Endothelial cell of umbilical vein (primary cell): ENCODE results near the gene HPGDS. TPM values are rescaled to one million over a fixed set of nuclear protein-coding genes. Genes with fewer than 3 reads are reported as not detected.

Experiments used
- BruUV-seq: library from RNA; stranded (reverse); fragments of 400-500 nt; replicated peaks from 2 replicates; lab custom pipeline; 2021; lab: Mats Ljungman, UMichigan
- CTCF ChIA-PET: fragments of 300-600, 350-600 bp; sonication (Branson Sonifier 250); formaldehyde crosslinking; loops from one replicate; lab custom pipeline; 2021; ENCODE audit warnings: antibody characterized with exemption, inconsistent platforms; lab: Charles Lee
- POLR2A ChIA-PET: fragments of 300-600, 350-600 bp; sonication (Branson Sonifier 250); formaldehyde crosslinking; loops from one replicate; lab custom pipeline; 2021; ENCODE audit warnings: antibody characterized with exemption, inconsistent platforms; lab: Charles Lee
- DNase-seq: peaks from one replicate; pipeline ENCODE4 v3.0.0-alpha.2; 2011; ENCODE audit warnings: low read depth, low spot score
- FAIRE-seq: peaks from 2 replicates; lab custom pipeline; 2011; peaks lifted over from hg19 to GRCh38; lab: Jason Lieb, UNC
- H2AFZ ChIP-seq: 2 replicates; pipeline ENCODE4 v1.6.0; 2012; ENCODE audit warnings: low read depth, low read length, control low read depth, inconsistent platforms
- H3K27ac ChIP-seq: 2 replicates; pipeline ENCODE4 v1.5.1; 2011; ENCODE audit warnings: low read depth, mild to moderate bottlenecking, control low read depth, low read length, moderate library complexity; ENCODE audit not compliant: insufficient read depth
- H3K27me3 ChIP-seq, 2 experiments: 2 replicates each; pipeline versions ENCODE4 v1.6.0 to v1.6.1; 2011; ENCODE audit warnings: low read length in 2 of 2, mixed read lengths in 1 of 2; ENCODE audit not compliant: control insufficient read depth in 2 of 2, insufficient read depth in 2 of 2
- H3K36me3 ChIP-seq, 2 experiments: 2 replicates in 1 of 2; 3 replicates in 1 of 2; pipeline ENCODE4 v1.5.1; 2011; ENCODE audit warnings: low read length in 2 of 2, mild to moderate bottlenecking in 1 of 2, moderate library complexity in 1 of 2; ENCODE audit not compliant: control insufficient read depth in 2 of 2, insufficient read depth in 2 of 2; ENCODE audit errors: extremely low read depth in 1 of 2
- H3K4me1 ChIP-seq: 3 replicates; pipeline ENCODE4 v1.5.1; 2011; ENCODE audit warnings: mild to moderate bottlenecking, low read length; ENCODE audit not compliant: control insufficient read depth, insufficient read depth; ENCODE audit errors: extremely low read depth
- H3K4me2 ChIP-seq: 2 replicates; pipeline ENCODE4 v1.6.1; 2011; ENCODE audit warnings: low read length, control low read depth, mixed read lengths; ENCODE audit not compliant: insufficient read depth
- H3K4me3 ChIP-seq, 3 experiments: fragments of 200-600 bp in 1 of 3; sonication (generic), shearing (Covaris generic) in 1 of 3; replicated peaks in 1 of 3; 2 replicates each; pipeline ENCODE4 v1.5.1; 2011 to 2016; ENCODE audit warnings: control low read depth in 3 of 3, low read length in 3 of 3, mild to moderate bottlenecking in 2 of 3, inconsistent platforms in 1 of 3, low read depth in 1 of 3, moderate library complexity in 1 of 3; ENCODE audit not compliant: insufficient read depth in 1 of 3
- H3K79me2 ChIP-seq: 2 replicates; pipeline ENCODE4 v1.6.0; 2012; ENCODE audit warnings: low read length, inconsistent platforms; ENCODE audit not compliant: control insufficient read depth, insufficient read depth
- H3K9ac ChIP-seq: replicated peaks from 2 replicates; pipeline ENCODE3; 2011; ENCODE audit warnings: low read length, control low read depth; ENCODE audit not compliant: insufficient read depth; ENCODE audit errors: extremely low read depth
- H3K9me1 ChIP-seq: replicated peaks from 3 replicates; pipeline ENCODE4 v1.6.0; 2011; ENCODE audit warnings: mild to moderate bottlenecking, low read length; ENCODE audit not compliant: control insufficient read depth, insufficient read depth; ENCODE audit errors: extremely low read depth
- H3K9me3 ChIP-seq: replicated peaks from 2 replicates; pipeline ENCODE4 v1.5.1; 2012; ENCODE audit warnings: low read length, inconsistent platforms; ENCODE audit not compliant: control insufficient read depth, insufficient read depth
- H4K20me1 ChIP-seq: replicated peaks from 2 replicates; pipeline ENCODE3; 2011; ENCODE audit warnings: mild to moderate bottlenecking, low read length; ENCODE audit not compliant: control insufficient read depth, insufficient read depth; ENCODE audit errors: extremely low read depth
- CTCF ChIP-seq, 2 donors: IDR thresholded peaks; 1 replicate in 1 of 2; 2 replicates in 1 of 2; pipeline ENCODE4 v1.5.1; 2011; ENCODE audit warnings: low read length in 2 of 2, mild to moderate bottlenecking in 2 of 2, moderate library complexity in 2 of 2, control low read depth in 1 of 2, inconsistent platforms in 1 of 2, low read depth in 1 of 2; ENCODE audit not compliant: insufficient read depth in 1 of 2; ENCODE audit errors: extremely low read depth in 1 of 2
- EZH2 ChIP-seq: IDR thresholded peaks from 2 replicates; pipeline ENCODE4 v1.6.1; 2012; ENCODE audit warnings: borderline replicate concordance, low read depth, mild to moderate bottlenecking, moderate library complexity, low read length, inconsistent platforms; ENCODE audit not compliant: severe bottlenecking
- FOS ChIP-seq: IDR thresholded peaks from 2 replicates; pipeline ENCODE4 v1.6.1; 2011; ENCODE audit warnings: mild to moderate bottlenecking, low read length, moderate library complexity, borderline replicate concordance; ENCODE audit not compliant: insufficient read depth
- GATA2 ChIP-seq: IDR thresholded peaks from 2 replicates; pipeline ENCODE4 v1.7.0; 2011; ENCODE audit warnings: low read depth, mild to moderate bottlenecking, moderate library complexity, mixed read lengths, low read length; ENCODE audit not compliant: insufficient read length, insufficient read depth
- JUN ChIP-seq: IDR thresholded peaks from 2 replicates; pipeline ENCODE4 v1.6.1; 2011; ENCODE audit warnings: borderline replicate concordance, low read depth; ENCODE audit not compliant: insufficient read length, insufficient read depth
- MAX ChIP-seq: IDR thresholded peaks from 2 replicates; pipeline ENCODE4 v1.6.1; 2011; ENCODE audit not compliant: insufficient read depth, insufficient read length
- MYC ChIP-seq: IDR thresholded peaks from one replicate; pipeline ENCODE4 v1.6.1; 2011; ENCODE audit warnings: mild to moderate bottlenecking, low read depth, low read length
- POLR2A ChIP-seq: IDR thresholded peaks from 2 replicates; pipeline ENCODE4 v1.6.1; 2012; ENCODE audit warnings: low read depth, mild to moderate bottlenecking, control low read depth, low read length
- POLR2AphosphoS5 ChIP-seq: IDR thresholded peaks from 2 replicates; pipeline ENCODE4 v1.6.1; 2012; ENCODE audit warnings: low read depth, mild to moderate bottlenecking, control low read depth, low read length, moderate library complexity; ENCODE audit not compliant: insufficient read depth
- dilution Hi-C: fragments of 300-500 bp; cut with MboI; formaldehyde crosslinking; loops from one replicate; pipeline ENCODE4 v1.15.0; 2019; ENCODE audit warnings: low sequenced_read_pairs; ENCODE audit not compliant: extremely low pct_ligation_motif_present
- intact Hi-C: fragments of 100-400 bp; cut with micrococcal nuclease; formaldehyde crosslinking; loops from one replicate; pipeline ENCODE4 v1.10.0; 2022
- polyA plus RNA-seq, 4 experiments: library from polyadenylated mRNA; depleted of rRNA in 3 of 4; stranded (reverse) in 3 of 4; unstranded in 1 of 4; fragments of >200 nt; gene quantifications; 2 replicates each; pipeline versions ENCODE4 v1.2.1 to v1.2.3, GENCODE V29; 2011 to 2012; ENCODE audit warnings: missing spikeins in 1 of 4
- total RNA-seq: library from RNA; stranded (reverse); gene quantifications from 2 replicates; pipeline ENCODE4 v1.2.3, GENCODE V29; 2021

The HPGDS gene
- total and polyA plus RNA-seq, 2 donors (not counting 3 experiments of a cell fraction or from before 2014, with no cell fraction given): not detected

GRCh38 chr4:94339779-94340178, 2.9 kb downstream of the HPGDS start:
- no peak overlapping the region for H2AFZ ChIP-seq
- H3K9ac ChIP-seq: no peak overlapping the region
- DNase-seq (no peak), FAIRE-seq (no peak)
- H3K9me3 ChIP-seq: no peaks in the 10 kb centered on the region
- ChIA-PET POLR2A (no interaction called here), CTCF (interaction anchor here (0.9 to 2.6 kb wide), 7 partner anchors 10 to 91 kb away, joined by 3 to 8 read pairs (median 4); no protein-coding TSS in a partner anchor)
- intact Hi-C loops: loop anchor here (2.0 kb wide), 1 partner anchor 15 kb away; no protein-coding TSS in a partner anchor
- no peak for TF ChIP-seq POLR2A
- TF ChIP-seq MAX: no peak
- no peak for TF ChIP-seq CTCF (IDR thresholded peaks at IDR 0.05; ENCODE audit: extremely low read depth in 1 of 2, insufficient read depth in 1 of 2, low read depth in 1 of 2, low read length in 2 of 2)
- TF ChIP-seq FOS: no peak
- TF ChIP-seq EZH2: no peak
- TF ChIP-seq GATA2: no peak
- no peak for TF ChIP-seq POLR2AphosphoS5
- no peak for TF ChIP-seq MYC
- TF ChIP-seq JUN: no peak
- H3K36me3 ChIP-seq: no peaks in the 10 kb centered on the region
- H4K20me1 ChIP-seq: no peaks in the 10 kb centered on the region
- no peaks in the 10 kb centered on the region for H3K79me2 ChIP-seq
- no peaks in the 10 kb centered on the region for H3K4me1 ChIP-seq
- H3K27ac ChIP-seq: no peak overlapping the region
- no peaks in the 10 kb centered on the region for H3K27me3 ChIP-seq
- no peaks in the 10 kb centered on the region for H3K9me1 ChIP-seq
- dilution Hi-C loops: no loop called here
- H3K4me2 ChIP-seq: no peak overlapping the region
- no TSS peak for BruUV-seq
- no peak overlapping the region for H3K4me3 ChIP-seq
